GM19035 (cell line): ENCODE data around the gene TXN2.

Source experiments
- ATAC-seq: cut with Tn5 transposase; IDR thresholded peaks from one replicate; pipeline ENCODE4 v1.9.1; 2021; ENCODE audit not compliant: unreplicated experiment

Gene TXN2

DNA sequence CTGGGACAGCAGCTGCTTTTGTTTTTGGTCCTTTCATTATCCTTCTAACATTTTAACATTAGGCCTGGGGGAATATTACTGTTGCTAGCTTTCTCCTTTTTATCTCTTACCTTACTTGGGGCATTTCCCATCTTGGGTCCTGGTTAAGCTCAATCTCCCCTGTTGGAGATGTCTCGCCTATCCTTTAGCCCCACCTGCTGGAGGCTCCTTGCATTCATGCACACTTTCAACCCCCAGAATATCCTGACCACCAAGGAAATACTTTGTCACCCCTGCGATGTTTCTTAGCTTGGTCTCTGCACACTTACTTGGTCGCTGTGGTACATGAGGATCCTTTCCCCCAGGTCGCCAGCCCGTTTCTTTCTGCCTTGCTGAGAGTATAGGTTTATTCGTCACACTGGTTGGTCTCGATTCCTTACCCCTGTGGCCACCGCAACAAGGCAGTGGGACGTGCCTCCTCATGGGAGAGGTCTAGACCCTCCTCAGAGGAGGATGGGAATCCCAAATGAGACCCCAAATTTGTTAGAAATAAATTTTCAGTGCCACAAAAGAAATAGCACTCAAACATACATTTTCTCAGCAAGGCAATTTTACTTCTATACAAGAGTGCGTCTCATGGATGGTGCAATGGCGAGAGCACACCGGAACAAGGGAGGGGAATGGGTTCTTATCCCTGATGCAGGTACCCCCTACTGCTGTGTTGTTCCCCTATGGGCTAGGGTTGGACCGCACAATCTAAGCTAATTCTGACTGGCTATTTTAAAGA, 5.4 kb upstream of the TXN2 start:
- ATAC-seq, result no peak

DNA sequence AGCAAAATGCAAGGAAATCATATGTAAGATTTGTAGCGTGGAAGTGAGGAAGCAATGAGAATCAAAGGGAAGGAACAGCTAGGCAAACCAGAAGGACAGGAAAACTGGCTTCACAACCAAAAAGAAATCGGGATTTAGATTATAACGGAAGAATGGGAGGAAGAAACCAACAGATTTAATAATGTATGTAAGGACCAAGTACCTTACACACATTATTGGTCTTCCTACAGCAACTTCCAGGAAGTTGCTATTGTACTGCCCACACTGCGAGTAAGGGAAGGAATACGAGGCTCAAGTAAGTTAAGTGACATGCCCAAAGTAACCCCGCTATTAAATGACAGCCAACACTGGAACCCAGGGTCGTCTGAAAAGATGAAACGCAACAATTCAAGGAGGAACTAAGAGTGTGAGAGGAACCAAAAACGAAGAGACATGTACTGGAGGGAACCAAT, 473 bp downstream of the TXN2 start:
- ATAC-seq, result no peak

DNA sequence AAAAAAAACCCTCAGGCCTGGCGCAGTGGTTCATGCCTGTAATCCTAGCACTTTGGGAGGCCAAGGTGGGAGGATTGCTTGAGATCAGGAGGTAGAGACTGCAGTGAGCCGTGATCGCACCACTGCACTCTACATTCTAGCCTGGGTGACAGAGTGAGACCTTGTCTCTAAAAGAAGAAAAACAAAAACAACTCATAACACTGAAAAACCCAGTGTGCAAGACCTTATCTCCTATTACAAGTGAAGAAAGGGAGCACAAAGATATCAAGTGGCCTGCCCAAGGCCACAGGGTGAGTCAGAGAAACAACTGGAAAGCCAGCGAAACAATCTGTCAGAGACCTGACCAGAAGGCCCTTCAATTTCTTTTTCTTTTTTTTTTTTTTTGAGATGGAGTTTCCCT, 2.5 kb downstream of the TXN2 start:
- no peak for ATAC-seq

DNA sequence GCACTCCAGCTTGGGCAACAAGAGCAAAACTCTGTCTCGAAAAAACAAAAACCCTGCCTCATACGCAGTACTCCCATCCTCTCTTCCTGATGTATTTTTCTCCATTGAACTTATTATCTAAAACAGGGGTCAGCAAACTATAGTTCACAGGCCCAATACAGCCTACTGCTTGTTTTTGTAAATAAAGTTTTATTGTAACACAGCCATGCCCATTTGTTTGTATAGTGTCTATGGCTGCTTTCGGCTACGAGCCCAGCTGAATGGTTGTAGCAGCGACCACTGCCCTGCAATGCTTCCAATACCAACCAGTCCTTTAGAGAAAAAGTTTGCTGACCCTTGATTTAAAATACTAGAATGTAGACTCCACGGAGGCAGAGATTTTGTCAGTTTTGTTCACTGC, 6.1 kb downstream of the TXN2 start:
- no peak for ATAC-seq

DNA sequence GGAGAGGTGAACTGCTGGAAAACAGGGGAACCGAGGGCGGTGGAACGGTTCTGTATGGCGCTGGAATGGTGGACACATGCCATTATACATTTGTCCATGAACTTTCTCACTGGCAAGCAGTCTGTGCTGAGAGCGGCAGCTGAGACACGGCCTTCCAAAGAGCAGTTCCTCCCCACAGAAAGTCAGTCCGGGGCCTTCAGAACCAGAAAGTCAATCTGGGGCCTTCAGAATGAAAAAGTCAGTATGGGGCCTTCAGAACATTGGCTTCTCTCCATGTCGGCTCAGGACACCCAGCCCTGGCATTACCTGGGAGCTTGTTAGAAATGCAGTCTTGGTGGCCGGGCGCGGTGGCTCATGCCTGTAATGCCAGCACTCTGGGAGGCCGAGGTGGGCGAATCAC, 8.8 kb downstream of the TXN2 start:
- no peak for ATAC-seq

DNA sequence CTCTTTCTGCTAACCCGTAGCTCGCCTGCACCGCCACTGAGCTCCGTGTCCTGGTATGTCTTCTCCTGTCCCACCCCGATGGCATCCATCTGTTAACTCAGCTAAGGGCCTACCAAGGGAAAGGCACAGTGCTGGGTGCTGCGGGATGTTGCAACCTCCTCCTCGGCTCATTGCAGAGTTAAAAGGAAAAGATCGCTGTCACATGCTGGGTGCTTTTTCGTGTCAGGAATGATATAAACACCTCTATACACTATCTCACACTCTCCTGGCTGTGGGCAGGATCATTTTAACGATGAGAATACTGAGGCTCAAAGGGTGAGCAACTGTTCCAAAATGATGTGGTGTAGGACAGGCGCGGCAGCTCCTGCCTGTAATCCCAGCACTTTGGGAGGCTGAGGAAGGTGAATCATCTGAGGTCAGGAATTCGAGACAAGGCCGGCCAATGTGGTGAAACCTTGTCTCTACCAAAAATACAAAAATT, 10.1 kb downstream of the TXN2 start:
- ATAC-seq, result no peak

DNA sequence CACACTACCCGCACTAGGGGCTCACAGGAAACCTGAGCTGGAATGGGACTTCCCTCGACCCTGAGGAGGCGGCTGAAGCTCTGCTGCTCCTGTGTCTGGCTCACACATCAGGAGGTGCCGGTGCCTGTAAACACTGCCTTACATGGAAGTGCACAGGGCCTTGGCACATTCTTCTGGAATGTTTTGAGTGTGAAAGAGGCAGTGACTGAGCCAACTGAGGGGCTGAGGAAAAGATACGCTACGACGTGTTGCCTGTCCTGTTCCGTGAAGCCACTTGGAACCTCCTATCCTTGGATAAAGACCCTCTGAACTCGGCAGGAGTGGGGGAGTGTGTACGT, 10.5 kb downstream of the TXN2 start:
- no peak for ATAC-seq

DNA sequence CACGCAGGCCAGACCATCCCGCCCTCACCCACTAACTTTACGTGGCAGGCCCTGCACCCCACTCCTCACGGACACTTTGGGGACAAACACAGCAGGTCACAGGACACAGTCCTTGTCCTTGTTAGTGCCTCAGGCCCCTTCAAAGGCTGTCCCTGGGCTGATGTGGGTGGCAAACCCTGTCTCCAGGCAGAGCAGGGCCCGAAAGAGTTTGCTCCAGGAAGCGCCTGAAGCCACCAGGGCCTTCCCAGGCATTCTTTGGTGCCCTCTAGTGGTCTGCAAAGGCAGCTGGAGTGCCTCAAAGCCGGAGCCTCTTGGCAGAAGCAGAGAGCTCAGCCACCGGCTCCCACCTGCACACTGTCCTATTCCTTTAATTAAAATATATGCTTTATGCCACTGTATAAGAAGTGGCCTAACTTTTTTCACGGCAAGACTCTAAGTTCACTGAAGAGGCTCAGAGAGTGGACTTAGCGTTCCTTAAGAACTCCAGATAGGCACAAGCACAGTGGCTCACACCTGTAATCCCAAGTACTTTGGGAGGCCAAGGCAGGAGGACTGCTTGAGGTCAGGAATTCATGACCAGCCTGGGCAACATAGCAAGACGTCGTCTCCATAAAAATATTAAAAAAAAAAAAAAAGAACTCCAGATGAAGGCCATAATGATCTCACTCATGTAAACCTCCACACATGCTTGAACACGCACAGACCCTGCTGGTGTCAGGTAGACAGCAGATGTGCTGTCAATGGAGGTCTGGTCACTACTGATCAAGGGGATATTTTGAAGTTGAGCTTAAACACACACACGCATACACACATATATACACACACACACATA, 11.1 kb downstream of the TXN2 start:
- ATAC-seq, result no peak

DNA sequence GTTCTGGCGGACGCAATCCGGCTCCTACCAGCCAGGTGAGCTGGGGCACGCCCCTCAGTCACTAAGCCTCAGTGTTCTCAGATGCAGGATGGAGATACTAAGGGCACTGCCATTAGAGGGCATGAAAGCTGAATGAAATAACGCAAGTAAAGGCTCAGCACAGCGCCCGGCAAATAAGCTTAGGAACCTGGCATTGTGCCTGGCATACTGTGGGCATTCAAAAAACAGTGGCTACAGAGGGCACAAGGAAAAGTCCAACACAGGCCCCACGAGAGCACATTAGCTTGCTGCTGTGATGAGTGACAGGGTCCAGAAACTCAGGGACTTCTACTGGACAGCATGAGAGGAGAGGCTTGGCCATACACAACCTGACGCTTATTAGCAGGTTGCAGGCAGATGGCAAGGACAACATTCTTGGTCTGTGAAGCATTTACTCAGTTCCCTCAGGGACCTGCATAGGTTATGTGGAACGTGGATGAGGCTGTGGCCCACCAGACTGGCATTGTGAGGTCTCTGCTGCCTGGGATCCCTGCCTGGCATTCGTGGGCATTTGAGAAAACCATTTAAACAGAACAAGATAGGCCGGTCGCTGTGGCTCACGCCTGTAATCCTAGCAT, 12.2 kb downstream of the TXN2 start:
- ATAC-seq, result no peak

DNA sequence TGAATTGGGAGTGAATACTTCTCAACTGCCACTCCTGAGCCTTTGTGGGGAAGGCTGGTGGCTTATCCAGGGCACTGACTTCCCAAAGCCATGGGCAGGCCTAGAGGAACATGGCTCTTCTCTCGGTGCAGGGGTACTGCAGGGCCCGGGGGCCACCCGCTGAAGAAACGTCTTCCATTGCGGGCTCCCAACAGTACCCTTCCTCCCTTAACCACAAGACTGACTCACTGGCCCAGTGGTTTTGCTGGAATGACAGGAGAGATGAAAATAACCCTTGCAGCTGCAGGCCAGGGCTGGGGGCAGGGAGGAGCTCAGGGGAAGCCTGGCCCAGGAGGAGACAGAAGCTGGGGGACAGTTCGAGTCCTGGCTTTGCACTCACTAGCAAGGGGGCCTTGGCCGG, 13.5 kb downstream of the TXN2 start:
- ATAC-seq, result no peak

DNA sequence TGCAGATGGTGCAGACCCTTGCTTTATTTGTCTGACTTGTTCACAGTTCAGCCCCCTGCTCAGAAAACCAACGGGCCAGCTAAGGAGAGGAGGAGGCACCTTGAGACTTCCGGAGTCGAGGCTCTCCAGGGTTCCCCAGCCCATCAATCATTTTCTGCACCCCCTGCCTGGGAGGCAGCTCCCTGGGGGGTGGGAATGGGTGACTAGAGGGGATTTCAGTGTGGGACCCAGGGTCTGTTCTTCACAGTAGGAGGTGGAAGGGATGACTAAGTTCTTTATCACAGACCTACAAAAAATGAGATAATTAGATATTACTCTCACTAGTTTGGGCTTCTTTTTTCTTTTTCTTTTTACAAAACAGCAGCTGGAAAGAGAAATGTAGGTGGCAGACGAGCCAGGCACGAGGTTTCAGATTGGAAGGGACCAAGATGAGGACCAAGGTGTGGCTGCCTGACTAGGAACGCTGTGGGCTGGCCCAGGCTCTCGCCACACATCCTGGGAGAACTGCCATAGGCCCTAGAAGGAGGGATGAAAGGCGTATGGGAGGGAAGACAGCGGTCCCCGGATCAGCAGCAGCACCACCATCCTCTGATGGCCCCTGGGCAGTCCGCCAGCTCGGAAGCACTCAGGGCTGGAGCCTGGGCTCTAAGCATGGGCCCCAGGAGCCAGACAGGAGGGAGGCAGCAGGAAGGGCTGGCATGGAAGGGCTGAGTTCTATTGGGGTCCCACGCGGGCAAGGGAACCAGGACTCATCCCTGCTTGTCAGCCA, 14.2 kb downstream of the TXN2 start:
- ATAC-seq, result no peak

DNA sequence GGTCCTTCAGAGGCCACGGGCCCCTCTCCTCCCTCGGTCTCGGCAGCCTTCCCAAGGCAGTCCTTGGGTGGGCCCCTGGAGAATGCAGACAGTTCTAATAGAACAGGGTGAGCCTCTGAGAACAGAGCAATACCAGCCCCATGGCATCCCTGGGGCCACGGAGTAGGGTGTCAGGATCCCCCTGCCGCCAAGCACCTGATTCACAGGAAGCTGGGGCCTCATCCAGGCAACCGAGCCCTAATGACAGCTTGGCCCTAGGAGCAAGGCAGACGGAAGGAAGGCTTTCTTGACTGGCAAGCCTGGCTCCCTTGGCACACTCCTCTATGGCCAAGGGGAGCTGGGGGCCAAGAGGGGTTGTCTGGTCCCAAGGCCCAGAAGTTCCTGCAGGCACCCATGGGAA, 15.2 kb downstream of the TXN2 start:
- ATAC-seq, result no peak

DNA sequence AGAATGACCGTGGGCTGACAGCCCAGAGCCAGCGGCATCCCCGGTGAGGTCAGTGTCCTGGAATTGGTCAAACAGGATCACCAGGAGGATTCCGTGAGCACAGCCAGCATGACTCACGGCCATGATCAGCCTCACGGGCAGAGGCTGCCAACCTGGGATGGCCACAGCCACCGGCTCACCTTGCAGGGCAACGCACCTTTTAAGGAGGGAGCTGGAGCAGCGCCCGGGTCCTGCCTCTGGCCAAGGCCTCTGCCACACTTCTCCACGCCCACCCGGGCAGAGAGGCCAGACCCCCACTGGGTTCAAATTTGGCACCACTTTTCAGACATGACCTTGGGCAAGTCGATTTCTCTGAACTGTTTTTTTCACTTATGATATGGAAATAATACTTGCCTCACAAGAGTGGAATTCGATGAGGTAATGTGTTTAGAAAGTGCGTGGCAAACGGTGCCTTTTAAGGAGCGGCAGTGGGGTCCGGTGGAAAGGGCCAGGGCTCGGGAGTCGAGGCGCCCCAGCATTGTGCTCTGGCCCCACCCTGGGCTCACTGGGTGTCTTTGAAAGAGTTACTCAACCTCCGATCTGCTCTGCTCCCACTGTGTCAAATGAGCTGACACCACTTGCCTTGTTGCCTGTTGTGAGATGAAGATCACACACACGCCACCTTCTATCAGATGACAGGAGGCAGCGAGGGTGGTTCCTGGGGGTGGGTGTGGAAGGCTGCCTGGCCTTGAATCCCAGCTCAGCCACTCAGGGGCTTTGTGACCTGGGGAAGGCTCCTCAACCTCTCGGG, 16.0 kb downstream of the TXN2 start:
- no peak for ATAC-seq

DNA sequence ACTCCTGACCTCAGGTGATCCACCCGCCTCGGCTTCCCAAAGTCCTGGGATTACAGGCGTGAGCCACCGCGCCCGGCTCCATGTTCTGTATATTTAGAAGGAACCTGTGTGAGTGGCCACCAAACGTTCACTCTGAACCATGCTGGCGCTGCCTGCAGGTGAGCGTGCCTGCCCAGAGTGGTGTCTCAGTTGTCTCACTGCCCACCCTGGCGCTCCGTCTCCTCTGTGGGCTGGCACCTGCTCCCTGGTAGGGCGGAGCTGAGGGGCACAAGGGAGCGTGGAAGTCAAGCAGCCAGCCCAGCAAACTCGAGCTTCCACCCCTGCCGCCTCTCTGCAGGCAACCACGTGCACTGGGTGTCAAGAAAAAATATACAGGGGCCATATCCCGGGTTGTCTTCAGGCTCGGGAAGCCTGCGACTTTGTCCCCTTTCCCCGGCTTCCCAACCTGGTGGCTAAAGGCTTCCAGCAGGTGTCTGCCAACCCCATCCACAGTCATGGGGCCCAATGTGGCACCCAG, 16.7 kb downstream of the TXN2 start:
- ATAC-seq, result no peak

DNA sequence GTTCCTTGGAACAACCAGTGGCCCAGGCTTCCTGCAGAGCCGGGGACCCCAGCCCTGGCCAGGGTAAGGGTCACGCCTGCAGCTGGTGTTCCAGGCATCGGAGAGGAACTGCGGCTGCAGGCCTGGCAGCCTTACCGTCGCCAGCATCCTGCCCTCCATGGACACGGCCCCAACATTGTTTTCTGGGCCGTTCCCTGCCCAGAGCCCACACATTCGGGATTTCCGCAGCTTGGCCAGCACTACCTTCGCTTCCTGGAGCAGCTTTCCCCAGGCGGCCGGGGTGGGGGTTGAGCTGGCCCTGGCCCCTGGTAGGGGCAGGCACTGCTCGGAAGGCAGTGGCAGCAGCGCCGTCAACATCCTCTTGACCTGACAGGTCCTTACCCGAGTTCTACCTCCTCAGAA, 17.7 kb downstream of the TXN2 start:
- ATAC-seq, result no peak

DNA sequence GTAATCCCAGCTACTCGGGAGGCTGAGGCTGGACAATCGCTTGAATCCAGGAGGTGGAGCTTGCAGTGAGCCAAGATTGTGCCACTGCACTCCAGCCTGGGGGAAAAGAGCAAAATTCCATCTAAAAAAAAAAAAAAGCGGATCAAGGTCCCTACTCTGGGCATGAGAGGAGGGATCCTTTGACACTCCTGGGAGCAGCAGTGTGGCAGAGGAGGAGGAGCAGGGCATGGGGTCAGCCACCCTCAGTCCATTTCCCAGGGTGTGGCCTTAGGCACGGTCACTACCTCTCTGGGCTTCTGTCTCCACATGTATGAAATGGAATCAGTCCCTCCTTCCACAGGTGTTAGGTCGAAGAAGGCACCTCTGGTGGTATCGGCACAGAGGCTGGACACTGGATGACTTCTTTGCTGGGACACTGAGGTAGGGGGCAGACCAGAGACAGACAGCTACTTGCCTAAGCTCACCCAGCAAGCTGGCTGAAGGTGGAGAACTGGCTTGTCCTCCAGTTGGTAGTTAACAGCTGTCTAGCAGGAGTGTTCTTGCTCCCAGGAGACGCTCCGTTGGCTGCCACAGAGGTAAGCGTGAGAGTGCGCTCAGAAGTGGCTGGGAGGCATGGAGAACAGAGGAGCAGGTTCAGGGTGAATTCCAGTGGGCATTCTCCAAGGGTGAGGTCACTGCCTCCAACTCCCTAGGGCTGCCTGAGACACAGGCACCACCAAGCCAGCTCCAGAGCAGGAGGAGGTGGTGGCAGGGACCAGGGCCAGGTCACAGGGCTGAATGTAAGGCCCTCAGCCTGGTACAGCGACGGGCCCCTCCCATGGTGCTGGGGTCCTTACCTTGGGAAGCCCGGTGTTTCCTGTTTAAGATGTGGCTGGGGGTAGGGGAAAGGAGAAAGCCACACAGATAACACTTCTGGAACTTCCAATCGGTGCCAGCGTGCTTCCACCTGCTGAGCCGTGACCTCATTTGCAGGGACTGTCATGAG, 19.5 kb downstream of the TXN2 start:
- no peak for ATAC-seq

DNA sequence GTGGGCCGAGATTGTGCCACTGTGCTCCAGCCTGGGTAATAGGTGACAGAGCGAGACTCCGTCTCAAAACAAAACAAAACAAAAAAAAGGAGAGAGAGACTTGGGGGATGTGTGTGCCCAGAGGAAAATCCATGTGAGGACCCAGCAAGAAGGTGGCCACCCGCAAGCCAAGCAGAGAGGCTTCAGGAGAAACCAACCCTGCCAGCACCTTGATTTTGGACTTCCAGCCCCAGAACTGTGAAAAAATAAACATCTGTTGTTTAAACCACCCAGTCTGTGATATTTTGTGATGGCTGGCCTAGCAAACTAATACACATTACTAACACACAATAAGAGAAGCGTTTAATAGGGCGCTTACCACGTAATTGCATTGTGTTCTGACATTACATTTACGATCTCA, 21.2 kb downstream of the TXN2 start:
- ATAC-seq, result no peak

DNA sequence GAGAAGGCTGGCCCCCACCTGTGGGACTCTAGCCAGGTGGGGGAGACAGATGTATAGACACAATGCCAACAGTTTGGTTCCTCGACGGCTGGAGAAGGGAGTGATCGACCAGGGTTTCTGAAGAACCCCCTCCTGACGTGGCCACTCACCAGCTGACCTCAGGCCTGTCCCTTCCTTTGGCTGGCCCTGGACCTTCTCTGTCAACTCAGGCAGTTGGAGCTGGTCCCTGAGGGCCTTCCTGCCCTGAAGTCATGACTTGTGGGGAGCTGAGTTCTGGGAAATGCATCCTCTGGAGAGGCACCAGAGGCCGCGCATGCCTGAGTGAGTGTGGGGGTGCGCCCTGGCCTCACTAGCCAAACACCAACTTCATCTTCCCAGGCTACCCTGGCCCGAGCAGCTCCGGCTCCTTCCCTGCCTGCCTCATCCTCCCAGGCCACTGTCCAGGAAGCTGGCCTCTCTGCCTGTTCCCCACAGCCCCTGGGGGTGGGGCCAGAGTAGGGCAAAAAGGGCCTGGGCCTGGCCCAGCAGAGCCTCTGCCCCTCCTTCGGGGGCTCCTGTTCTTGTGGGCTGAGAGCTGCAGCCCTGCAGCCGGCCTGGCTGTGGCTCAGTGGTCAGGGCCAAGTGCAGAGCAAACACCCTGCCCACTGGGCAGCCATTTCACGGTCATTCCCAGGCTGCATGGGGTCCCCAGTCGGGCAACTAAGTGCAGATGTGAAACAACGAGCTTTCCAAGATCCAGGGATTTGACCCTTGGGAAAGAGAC, 23.6 kb downstream of the TXN2 start:
- no peak for ATAC-seq
